Activated naive CD4-positive, alpha-beta T cell treated with anti-CD3 and anti-CD28 coated beads, Interleukin-2, amount 50 U/mL, for 72 hours (primary cell): Measurements from ENCODE around the gene ADRA2C. TPM values are rescaled to one million over a fixed set of nuclear protein-coding genes. Genes with fewer than 3 reads are reported as not detected.

Experiments
- ATAC-seq, 2 donors: fragments of 150-1000 bp; cut with Tn5 transposase; 2 replicates each; pipeline ENCODE4 v1.10.0; 2021; ENCODE audit warnings: mild to moderate bottlenecking in 2 of 2, moderate library complexity in 2 of 2
- DNase-seq, 2 donors: peaks; one replicate each; pipeline ENCODE4 v3.0.0; 2021 to 2022; ENCODE audit warnings: low spot score in 2 of 2
- H3K27ac Mint-ChIP-seq, 2 donors: one replicate each; pipeline ENCODE4 v1.8.0; 2022; ENCODE audit warnings: mild to moderate bottlenecking in 2 of 2, mixed read lengths in 2 of 2
- H3K36me3 Mint-ChIP-seq, 2 donors: one replicate each; pipeline ENCODE4 v1.8.0; 2022; ENCODE audit warnings: mixed read lengths in 2 of 2
- H3K9me3 Mint-ChIP-seq, 2 donors: one replicate each; pipeline ENCODE4 v1.8.0; 2022; ENCODE audit warnings: mixed read lengths in 2 of 2
- total RNA-seq, 2 donors: library from RNA; stranded (reverse); gene quantifications; one replicate each; pipeline ENCODE4 v1.2.3, GENCODE V29; 2022

ADRA2C gene
- total RNA-seq, 2 donors from 2014 or later = 0.35 TPM; not detected in 1

GRCh38 chr4:3767570-3768288 is 1.5 kb downstream of the ADRA2C start:
- ATAC-seq (peak in 1 of 2 donors; percentile 34), DNase-seq (peak in 1 of 2 donors; percentile 19)
- Mint-ChIP-seq H3K9me3 (no peaks in the 10 kb centered on the region), H3K27ac (no peak overlapping the region), H3K36me3 (peaks cover 0 to 4% of the 10 kb centered on the region in 2 donors)

GRCh38 chr4:3768842-3769641 is 2.9 kb downstream of the ADRA2C start:
- Mint-ChIP-seq H3K36me3 (peaks cover 0 to 4% of the 10 kb centered on the region in 2 donors), H3K9me3 (no peaks in the 10 kb centered on the region), H3K27ac (no peak overlapping the region)
- DNase-seq (no peak), ATAC-seq (no peak)

- ATAC-seq = no peak
- peaks cover 0 to 4% of the 10 kb centered on the region in 2 donors for H3K36me3 Mint-ChIP-seq
- H3K9me3 Mint-ChIP-seq = no peaks in the 10 kb centered on the region
- no peak for DNase-seq
- H3K27ac Mint-ChIP-seq = no peak overlapping the region
Observed at GRCh38 chr4:3769642-3770184, 3.5 kb downstream of the ADRA2C start.

- no peaks in the 10 kb centered on the region for H3K9me3 Mint-ChIP-seq
- ATAC-seq (no peak), DNase-seq (no peak)
- H3K27ac Mint-ChIP-seq = no peak overlapping the region
- H3K36me3 Mint-ChIP-seq = peaks cover 0 to 4% of the 10 kb centered on the region in 2 donors
Observed at GRCh38 chr4:3770323-3771163, 4.4 kb downstream of the ADRA2C start.

GRCh38 chr4:3771164-3771809 is 5.1 kb downstream of the ADRA2C start:
- no peaks in the 10 kb centered on the region for H3K9me3 Mint-ChIP-seq
- ATAC-seq (no peak), DNase-seq (no peak)
- peaks cover 0 to 4% of the 10 kb centered on the region in 2 donors for H3K36me3 Mint-ChIP-seq
- H3K27ac Mint-ChIP-seq = no peak overlapping the region

- ATAC-seq (no peak), DNase-seq (no peak)
- Mint-ChIP-seq H3K27ac (no peak overlapping the region), H3K9me3 (no peaks in the 10 kb centered on the region), H3K36me3 (peaks cover 0 to under 1% of the 10 kb centered on the region in 2 donors)
Observed at GRCh38 chr4:3771939-3772495, 5.8 kb downstream of the ADRA2C start.

- Mint-ChIP-seq H3K27ac (no peak overlapping the region), H3K9me3 (no peaks in the 10 kb centered on the region), H3K36me3 (no peaks in the 10 kb centered on the region)
- DNase-seq (no peak), ATAC-seq (no peak)
Observed at GRCh38 chr4:3772632-3773031, 6.4 kb downstream of the ADRA2C start.

GRCh38 chr4:3773552-3774001 is 7.4 kb downstream of the ADRA2C start:
- Mint-ChIP-seq H3K9me3 (no peaks in the 10 kb centered on the region), H3K27ac (no peak overlapping the region), H3K36me3 (no peaks in the 10 kb centered on the region)
- ATAC-seq (no peak), DNase-seq (no peak)

- Mint-ChIP-seq H3K36me3 (no peaks in the 10 kb centered on the region), H3K9me3 (no peaks in the 10 kb centered on the region), H3K27ac (no peak overlapping the region)
- ATAC-seq (no peak), DNase-seq (no peak)
Observed at GRCh38 chr4:3774253-3774883, 8.2 kb downstream of the ADRA2C start.

- Mint-ChIP-seq H3K27ac (no peak overlapping the region), H3K9me3 (no peaks in the 10 kb centered on the region), H3K36me3 (no peaks in the 10 kb centered on the region)
- no peak for DNase-seq
- no peak for ATAC-seq
Observed at GRCh38 chr4:3775005-3775404, 8.8 kb downstream of the ADRA2C start.

GRCh38 chr4:3775576-3775975 is 9.4 kb downstream of the ADRA2C start:
- Mint-ChIP-seq H3K36me3 (no peaks in the 10 kb centered on the region), H3K9me3 (no peaks in the 10 kb centered on the region), H3K27ac (no peak overlapping the region)
- DNase-seq (no peak), ATAC-seq (no peak)

GRCh38 chr4:3776166-3777032 is 10.2 kb downstream of the ADRA2C start:
- no peak for DNase-seq
- no peaks in the 10 kb centered on the region for H3K9me3 Mint-ChIP-seq
- no peaks in the 10 kb centered on the region for H3K36me3 Mint-ChIP-seq
- ATAC-seq = no peak
- no peak overlapping the region for H3K27ac Mint-ChIP-seq

- ATAC-seq (no peak), DNase-seq (no peak)
- H3K36me3 Mint-ChIP-seq = no peaks in the 10 kb centered on the region
- H3K27ac Mint-ChIP-seq = no peak overlapping the region
- no peaks in the 10 kb centered on the region for H3K9me3 Mint-ChIP-seq
Observed at GRCh38 chr4:3777033-3777390, 10.8 kb downstream of the ADRA2C start.

- no peak for ATAC-seq
- Mint-ChIP-seq H3K27ac (no peak overlapping the region), H3K9me3 (no peaks in the 10 kb centered on the region), H3K36me3 (no peaks in the 10 kb centered on the region)
- DNase-seq = no peak
Observed at GRCh38 chr4:3777669-3778068, 11.5 kb downstream of the ADRA2C start.

- no peak overlapping the region for H3K27ac Mint-ChIP-seq
- no peaks in the 10 kb centered on the region for H3K36me3 Mint-ChIP-seq
- ATAC-seq (no peak), DNase-seq (no peak)
- H3K9me3 Mint-ChIP-seq = no peaks in the 10 kb centered on the region
Observed at GRCh38 chr4:3779509-3779908, 13.3 kb downstream of the ADRA2C start.
